HG03558 (cell line): Measurements from ENCODE around the gene THAP12.
"Not testable (repeated sequence)": the region's sequence is repeated elsewhere in the genome, so short reads cannot be mapped to it uniquely, and the experiment has no call there.

Experiments
- ATAC-seq: cut with Tn5 transposase; IDR thresholded peaks from one replicate; pipeline ENCODE4 v1.9.1; 2021; ENCODE audit warnings: moderate number of reproducible peaks; ENCODE audit not compliant: unreplicated experiment; ENCODE audit errors: extremely low read depth

THAP12 gene

DNA sequence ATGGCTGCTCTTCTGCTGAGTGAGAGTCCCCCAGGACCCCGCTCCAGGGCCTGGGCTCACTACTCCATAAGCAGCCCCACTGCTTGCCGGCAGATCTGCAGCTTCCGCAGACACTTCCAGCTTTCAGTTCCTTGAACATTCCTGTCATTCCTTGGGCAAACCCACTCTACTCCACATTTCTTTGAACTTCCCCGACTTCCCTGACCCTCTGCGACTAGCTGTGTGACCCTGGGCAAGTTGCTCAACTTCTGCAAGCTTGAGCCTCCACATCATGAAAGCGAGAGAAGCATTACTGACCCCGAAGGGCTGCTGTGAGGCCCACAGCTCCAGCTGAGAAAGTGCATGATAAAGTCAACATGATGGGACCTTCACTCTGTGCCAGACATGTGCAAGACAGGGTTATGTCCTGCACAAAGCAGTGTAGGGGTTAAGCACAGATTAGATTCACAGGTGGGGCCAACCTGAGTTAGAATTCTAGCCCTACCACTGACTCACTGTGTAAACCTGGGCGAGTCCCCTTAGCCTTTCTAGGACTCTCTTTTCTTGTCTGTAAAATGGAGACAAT lies 51.8 kb downstream of the THAP12 start:
- ATAC-seq: no peak

DNA sequence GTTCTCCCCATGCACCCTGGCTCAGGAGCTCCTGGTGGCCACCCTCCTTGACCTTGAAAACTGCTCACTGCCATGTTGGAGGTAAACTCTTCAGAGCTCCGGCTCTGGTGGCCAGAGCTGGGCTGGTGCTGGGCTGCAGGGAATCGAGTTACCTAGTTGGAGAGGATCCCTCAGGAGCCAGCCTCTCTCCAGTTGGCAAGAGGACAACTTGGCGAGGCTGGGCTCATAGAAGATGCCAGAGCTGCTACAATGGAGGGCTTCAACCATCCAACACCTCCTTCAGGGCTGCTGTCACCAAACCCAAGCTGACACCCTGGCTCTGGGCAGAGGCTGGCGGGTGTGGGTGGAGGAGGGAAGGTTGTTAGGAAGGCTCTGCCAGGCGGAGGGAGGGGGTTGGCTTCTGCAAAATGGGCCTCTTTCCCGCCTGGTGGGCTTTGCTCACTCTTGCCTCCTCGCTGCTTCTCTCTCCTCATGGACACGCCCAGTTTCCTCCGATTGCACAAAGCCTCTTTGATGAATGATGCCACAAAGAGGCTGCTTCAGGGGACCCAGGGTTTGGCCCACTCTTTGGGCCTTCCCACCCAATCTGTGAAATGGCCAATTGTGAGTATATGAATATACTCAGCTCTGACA lies 53.1 kb downstream of the THAP12 start:
- ATAC-seq: no peak

DNA sequence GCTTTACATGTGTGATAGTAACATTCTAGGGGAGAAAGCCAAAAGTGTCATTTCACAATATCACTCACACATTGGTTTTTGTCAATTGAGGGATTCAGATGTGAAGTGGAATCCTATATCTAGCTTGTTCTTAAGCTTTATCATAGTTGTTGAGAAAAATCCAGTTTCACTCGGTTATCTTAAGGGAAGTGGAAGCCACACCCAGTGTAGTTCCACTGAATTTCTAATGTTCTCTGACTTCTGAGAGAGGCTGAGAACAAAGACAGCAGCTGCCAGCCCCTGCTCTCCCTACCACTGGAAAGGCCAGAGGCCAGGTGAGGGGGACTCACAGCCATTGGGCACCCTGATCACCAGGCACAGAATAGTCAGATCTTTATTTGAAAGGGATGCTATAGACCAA lies 53.7 kb downstream of the THAP12 start:
- no peak for ATAC-seq

DNA sequence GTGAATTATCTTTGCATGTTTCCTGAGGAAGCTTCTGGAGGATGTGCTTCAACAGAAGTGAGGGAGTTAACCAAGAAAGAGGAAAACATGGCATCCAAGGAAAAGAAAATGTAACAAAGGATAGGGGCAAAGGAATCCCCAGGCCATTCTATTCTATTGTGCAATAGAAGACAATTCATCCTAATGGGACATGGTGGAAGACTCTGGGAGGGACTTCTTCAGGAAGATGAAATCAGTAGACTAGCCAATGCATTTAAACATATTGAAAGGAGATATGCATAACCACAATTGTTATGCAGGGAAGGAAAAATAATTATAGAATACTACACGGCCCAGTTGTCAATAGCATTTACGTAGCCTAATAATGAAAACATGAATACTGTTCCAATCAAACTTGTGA lies 55.7 kb downstream of the THAP12 start:
- ATAC-seq: no peak

DNA sequence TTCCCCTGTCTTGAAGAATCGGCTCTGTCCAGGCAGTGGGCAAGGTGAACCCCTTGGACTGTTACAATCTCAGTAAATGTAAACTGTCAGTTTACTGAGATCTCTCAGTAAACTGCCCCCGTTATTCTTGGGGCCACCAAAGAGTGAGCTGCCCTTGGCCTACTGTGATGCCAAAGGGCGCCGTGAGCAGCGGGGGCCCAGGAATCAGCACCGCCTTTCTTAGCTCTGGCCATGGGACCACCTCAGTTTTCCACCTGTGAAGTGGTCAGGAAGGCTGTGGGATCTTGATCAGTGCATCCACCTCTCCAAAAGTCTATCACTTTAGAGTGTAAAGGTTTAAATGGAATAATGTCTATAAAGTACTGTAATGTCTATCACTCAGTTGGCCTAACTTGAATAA lies 57.1 kb downstream of the THAP12 start:
- ATAC-seq: no peak

DNA sequence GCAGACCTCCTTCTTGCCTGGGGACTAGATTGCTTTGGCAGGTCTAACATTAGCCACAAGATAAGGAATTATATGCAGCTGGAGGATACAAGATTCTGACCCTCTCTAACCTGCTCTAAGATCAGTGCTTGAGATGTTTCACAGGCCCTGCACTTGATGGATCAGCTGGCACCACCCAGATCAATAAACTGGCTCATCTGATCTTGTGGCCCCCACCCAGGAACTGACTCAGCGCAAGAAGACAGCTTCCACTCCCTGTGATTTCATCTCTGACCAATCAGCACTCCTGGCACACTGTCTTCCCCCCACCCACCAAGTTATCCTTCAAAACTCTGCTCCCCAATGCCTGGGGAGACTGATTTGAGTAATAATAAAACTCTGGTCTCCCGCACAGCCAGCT lies 57.6 kb downstream of the THAP12 start:
- ATAC-seq: not testable (repeated sequence)

DNA sequence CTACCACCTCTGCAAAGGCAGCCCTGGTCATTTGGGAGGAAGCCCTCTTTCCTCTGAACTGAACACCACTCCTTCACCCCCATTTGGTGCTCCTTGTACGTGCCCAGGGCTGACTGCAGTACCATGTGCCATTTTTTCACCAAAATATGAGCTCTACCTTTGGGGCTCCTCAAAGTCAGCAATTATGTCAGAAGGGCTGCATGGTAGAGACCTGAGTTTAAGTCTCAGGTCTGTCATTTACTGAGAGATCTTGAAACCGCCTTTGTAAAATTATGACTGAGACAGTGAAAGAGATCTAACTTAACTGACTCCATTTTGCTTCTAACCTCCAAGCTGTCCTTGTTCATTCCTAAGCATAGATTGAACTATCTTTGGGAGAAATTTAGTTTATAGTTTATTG lies 58.0 kb downstream of the THAP12 start:
- ATAC-seq: no peak

DNA sequence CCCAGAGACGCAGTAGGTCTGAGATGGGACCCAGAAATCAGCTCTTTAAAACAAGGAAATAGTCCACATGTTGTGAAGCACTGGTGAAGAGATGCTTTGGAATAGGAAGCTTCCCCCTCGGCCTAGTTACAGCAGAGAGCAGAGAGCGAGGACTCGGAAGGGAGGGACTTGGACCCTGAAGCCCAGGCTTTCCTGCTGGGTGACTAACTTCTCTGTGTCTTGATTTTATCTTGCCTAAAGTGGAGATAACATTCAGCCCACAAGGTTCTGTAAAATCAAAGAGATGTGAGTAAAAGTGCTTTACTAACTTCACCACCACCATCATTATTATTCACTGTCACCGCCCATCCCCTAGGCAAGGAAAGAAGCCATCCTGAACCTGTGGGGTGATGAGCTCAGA lies 58.4 kb downstream of the THAP12 start:
- ATAC-seq: no peak

DNA sequence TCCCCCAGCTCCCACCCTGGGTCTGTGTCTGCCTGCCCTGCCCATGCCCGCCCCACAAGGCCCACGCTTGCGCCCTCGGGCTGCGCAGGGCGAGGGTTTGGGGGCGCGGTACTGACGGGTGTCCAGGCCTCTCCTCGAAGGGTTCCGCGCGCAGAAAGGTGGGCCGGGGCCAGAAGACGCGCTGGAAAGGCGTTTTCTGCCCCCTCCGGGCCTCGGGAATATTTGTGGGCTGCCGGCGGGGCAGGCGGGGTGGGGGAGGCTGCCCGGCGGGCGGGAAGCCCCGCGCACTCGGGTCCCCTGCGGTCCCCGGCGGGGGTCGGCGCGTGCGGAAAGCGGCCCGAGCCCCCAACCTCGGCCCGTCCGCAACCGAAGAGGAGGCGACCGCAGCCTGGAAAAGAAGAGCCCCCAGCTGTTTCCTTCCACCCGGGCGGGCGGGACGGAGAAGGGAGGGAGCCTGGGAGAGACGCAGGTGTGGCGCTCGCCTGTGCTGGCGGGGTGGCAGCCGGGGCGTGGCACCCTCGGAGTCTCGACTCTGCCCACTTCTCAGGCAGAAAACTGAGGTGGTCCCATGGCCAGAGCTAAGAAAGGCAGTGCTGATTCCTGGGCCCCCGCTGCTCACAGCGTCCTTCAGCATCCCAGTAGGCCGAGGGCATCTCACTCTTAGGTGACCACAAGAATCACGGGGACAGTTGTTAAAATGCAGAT lies 59.0 kb downstream of the THAP12 start:
- ATAC-seq: no peak

DNA sequence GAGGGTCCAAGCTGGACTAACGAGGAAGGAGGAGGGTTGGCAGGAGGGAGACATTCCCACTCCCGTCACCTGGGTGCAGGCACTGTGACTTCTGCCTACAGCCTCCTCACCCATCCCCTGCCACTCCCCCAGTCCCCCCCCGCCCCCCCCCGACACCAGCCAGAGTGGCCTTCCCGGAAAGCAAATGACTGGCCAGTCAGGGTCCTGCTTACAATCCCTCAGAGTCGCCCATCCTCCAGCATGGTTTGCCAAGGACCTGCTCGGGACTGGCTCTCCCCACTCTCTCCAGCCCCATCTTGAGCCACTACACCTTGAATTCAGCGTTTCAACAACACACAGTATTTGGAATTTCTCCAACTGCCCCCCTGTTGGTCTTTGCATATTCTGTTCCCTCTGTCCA lies 59.6 kb downstream of the THAP12 start:
- ATAC-seq: no peak

DNA sequence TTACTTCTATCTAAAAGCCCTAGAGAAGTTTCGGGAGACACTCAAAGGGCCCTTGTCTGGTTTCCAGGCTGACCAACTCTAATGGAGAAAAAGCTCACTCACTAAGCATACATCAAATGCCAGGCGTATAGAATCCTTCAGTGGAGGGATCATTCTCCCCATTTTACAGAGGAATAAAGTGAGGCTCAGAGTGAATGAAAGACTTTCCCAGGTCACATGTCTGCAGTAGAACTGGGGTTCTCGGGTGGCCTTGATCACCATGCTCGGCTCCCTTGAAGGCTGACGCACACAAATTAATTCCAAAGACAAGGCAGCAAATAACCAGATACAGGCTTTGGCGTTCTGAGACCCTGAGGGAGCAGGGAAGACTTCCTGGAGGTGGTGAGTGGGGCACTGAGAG lies 60.0 kb downstream of the THAP12 start:
- no peak for ATAC-seq

DNA sequence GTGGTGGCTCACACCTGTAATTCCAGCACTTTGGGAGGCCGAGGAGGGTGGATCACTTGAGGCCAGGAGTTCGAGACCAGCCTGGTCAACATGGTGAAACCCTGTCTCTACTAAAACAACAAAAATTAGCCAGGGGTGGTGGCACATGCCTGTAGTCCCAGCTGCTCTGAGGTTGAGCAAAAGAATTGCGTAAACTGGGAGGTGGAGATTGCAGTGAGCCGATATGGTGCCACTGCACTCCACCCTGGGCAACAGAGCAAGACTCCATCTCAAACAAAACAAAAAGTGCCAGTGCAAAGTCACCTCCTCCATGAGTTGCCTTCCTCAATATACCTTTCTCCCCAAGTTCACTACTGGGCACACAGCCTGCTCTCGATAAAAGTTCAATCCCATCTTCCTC lies 61.1 kb downstream of the THAP12 start:
- ATAC-seq: not testable (repeated sequence)

DNA sequence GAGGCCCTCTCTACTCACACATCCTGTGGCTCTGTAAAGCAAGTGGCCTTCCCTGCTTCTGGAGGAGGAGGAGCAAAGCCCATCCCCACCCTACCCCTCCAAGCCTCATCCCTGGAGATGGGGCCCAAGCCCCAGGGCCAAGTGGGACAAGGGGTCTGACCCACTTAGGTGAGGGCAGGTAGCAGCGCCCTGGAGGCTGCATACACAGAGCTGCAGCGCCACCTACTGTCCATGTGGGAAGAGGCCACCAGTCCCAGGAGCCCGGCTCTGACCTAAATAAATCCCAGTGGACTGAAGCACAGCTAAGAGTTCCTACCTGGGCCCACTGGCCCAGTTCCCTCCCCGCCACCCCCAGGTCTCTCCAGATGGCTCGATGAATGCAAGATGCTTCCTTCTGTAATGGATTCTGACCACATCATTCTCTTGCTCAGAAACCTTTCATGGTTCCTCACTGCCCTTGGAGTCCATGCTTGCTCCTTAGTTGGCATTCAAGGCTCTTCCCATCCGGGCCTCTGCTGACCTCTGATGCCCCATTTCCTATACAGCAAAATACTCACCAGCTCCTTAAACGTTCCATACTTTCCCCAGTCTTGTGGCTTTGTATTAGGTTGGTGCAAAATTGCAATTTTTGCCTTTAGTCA lies 62.1 kb downstream of the THAP12 start:
- no peak for ATAC-seq

DNA sequence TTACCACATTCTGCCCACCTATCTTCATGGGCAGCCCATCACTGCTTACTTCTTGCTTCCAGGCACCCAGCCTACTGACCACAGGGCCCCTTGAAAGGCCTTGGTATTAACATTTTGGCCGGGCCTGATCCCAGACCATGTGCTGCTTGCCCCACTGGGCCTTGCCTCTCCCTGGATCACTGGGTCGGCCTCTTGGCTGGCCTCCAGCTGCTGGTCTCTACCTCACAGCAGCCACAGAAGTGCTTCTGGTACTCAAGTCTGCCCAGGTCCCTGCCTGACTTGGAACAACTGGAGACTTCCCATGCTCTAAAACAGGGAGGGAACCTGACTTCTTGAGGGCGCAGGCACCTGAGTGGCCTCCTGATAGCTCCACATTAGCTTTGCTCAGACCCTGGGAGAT lies 63.6 kb downstream of the THAP12 start:
- ATAC-seq: no peak

DNA sequence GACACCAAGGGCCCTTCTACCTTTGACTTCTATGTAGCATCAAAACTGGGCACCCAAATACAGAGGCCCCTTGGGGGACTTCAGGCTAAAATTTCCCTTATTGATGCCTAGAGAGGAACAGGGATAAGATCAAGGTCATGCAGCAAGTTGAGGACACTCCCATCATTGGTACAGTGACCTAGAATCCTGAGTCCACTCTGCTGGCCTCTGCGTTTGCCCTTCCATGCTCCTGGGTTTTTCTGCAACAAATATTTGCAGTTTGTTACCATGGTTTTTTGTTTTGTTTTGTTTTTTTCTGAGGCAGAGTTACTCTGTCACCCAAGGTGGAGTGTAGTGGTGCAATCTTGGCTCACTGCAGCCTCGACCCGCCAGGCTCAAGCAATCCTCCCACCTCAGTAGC lies 64.2 kb downstream of the THAP12 start:
- no peak for ATAC-seq

DNA sequence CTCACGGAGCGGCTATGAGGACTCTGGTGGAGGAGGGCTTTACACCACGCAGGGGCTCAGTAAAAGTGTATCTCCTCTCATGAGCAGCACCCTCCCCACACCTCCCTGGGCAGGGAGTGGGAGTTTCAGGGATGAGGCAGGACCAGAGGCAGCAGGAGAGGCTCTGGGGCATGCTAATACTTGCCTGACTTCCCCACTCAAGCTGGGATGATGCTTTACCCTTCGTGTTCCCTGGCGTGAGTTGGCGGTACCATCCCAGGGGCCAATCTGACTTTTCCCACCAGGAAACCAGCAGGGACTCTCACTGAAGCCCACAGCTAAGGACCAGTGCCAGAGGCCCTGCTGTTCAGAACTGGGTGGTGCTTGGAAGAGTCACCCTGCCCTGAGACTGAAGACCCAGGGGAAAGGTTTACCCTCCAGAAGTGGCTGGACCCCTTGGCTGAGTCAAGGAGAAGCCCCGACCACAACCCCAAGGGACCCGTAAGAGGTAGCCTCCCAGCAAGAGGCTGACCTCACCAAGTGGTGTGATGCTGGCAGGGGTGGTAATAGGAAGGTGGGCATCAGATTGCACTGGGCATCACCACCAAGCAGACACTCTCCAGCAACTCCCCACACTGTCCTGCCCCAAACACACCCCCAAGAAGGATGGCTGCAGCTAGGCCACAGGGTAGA lies 65.6 kb downstream of the THAP12 start:
- no peak for ATAC-seq

DNA sequence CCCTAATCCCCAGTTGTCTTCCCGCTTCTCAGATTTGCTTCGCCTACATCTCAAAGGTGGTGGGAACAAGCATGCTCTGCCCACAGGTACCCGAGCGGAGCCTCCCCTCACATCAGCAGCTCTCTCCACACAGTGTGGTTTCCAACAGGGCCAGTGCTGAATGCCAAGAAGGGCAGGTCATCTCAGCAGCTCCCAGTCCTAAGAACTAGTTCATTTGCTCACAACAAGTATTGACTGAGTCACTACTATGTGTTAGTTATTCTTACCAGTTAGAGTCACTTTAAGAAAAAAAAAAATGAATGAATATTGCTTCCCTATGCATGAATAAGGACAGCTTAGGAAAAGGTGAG lies 66.2 kb downstream of the THAP12 start:
- no peak for ATAC-seq

DNA sequence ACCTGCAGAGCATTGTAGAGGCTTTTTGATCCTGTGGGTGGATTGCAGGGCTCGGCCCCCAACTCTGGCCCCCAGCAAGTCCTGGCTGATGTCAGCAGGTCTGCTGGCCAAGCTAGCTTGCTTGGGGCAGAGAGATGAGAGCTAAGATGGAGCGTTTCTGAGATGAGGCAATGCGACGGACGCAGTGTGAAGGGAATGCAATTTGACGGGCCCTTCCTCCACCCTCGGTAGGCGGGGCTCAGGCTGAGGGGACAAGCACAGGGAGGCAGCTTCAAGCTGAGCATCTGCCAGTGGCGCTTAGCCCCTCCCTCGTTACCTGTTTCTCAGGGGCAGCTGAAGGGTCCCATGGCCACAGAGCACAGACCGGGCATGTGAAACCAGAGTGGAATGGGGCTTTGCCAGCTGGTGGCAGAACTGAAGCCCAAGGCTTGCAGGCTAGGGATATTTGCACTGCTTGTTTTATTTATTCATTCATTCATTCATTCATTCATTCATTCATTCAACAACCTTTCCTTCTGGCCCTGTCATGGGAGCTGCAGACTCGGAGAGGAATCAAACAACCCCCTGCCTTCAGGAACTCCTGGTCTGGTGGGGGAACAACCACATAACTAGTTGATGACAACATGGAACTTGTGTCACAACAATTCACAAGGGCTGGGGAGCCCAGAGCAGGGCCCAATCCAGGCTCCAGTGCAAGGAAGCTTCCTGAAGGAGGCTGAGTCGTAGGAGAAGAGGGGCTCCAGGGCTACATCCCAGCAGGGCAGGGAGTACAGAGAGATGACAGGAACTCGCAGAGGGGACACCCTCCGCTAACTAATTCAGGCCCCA lies 66.8 kb downstream of the THAP12 start:
- no peak for ATAC-seq

DNA sequence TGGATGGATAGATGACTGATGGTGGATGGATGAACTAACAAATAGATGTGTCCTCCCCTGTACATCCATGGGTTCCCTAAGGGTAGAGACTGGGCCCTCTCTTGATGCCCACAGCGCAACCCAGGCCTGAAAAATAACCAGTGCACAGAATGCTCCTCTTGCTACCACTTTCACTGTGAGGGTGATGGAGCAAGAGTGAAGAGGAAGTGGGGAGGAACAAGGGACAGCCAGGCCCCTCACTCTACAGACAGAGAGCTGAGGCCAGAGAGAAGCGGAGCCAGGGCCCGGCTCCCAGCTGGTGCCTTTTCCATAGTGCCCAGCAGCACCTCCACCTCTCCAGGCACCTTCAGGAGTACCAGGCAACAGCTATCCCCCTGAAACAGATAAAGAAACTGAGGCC lies 67.7 kb downstream of the THAP12 start:
- no peak for ATAC-seq
